Liver (tissue), 3 donors: ENCODE results near the gene ARHGAP12.

Experiments
- ATF3 ChIP-seq: IDR thresholded peaks from 2 replicates; pipeline ENCODE4 v1.6.1; 2016; ENCODE audit warnings: antibody characterized with exemption
- CTCF ChIP-seq: fragments of 150-350 bp; IDR thresholded peaks from 2 replicates; pipeline ENCODE4 v1.5.1; 2017; ENCODE audit warnings: improper control_type of control experiment, low read depth, low read length; ENCODE audit not compliant: missing input control
- EGR1 ChIP-seq, 2 donors: IDR thresholded peaks; 2 replicates each; pipeline ENCODE4 v1.6.1; 2016 to 2018; ENCODE audit warnings: antibody characterized with exemption in 2 of 2, low read depth in 2 of 2
- FOXA1 ChIP-seq: IDR thresholded peaks from 2 replicates; pipeline ENCODE4 v1.6.1; 2016; ENCODE audit warnings: antibody characterized with exemption
- FOXA2 ChIP-seq: IDR thresholded peaks from 2 replicates; pipeline ENCODE4 v1.6.1; 2016; ENCODE audit warnings: antibody characterized with exemption
- GABPA ChIP-seq, 2 donors: IDR thresholded peaks in 1 of 2; conservative IDR thresholded peaks in 1 of 2; 2 replicates each; pipeline ENCODE4 v1.6.1; 2016; ENCODE audit warnings: antibody characterized with exemption in 2 of 2, mild to moderate bottlenecking in 1 of 2, moderate library complexity in 1 of 2
- HNF4G ChIP-seq: IDR thresholded peaks from 2 replicates; pipeline ENCODE4 v1.6.1; 2016; ENCODE audit warnings: antibody characterized with exemption
- MAX ChIP-seq: IDR thresholded peaks from 2 replicates; pipeline ENCODE4 v1.6.1; 2016; ENCODE audit warnings: antibody characterized with exemption
- RAD21 ChIP-seq, 2 donors: IDR thresholded peaks; 2 replicates each; pipeline ENCODE4 v1.6.1; 2016; ENCODE audit warnings: antibody characterized with exemption in 2 of 2, mild to moderate bottlenecking in 2 of 2
- REST ChIP-seq: IDR thresholded peaks from 2 replicates; pipeline ENCODE4 v1.6.1; 2016; ENCODE audit warnings: antibody characterized with exemption, mild to moderate bottlenecking
- SP1 ChIP-seq: IDR thresholded peaks from 2 replicates; pipeline ENCODE4 v1.6.1; 2018; ENCODE audit warnings: antibody characterized with exemption, mild to moderate bottlenecking
- TAF1 ChIP-seq: conservative IDR thresholded peaks from 2 replicates; pipeline ENCODE4 v1.6.1; 2016; ENCODE audit warnings: antibody characterized with exemption, mild to moderate bottlenecking
- YY1 ChIP-seq: IDR thresholded peaks from 2 replicates; pipeline ENCODE4 v1.6.1; 2016; ENCODE audit warnings: antibody characterized with exemption, mild to moderate bottlenecking
- ZBTB33 ChIP-seq: IDR thresholded peaks from 2 replicates; pipeline ENCODE4 v1.6.1; 2016; ENCODE audit warnings: antibody characterized with exemption
- donor health status: healthy.
- donor health status: healthy.

DNA sequence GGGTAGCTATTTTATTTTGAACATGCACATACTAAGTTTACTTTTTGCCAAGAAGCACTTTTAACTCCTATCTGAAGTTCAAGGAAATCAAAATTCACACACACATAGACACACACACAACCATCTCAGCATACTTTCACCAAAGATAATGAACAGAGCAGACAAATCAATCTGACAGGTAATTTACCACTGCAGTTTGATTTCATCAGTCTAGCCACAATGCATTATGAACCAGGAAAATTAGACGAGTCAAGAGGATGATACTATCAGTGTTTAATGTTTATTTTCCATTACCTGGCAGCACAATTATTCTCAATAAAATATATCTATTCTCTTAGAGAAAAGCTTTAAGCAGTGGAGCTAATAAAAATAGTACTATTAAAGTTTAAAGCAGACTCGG is 147.9 kb downstream of the ARHGAP12 start:
- TF ChIP-seq CTCF (no peak), YY1 (no peak), MAX (no peak), GABPA (IDR thresholded peaks at IDR 0.05 in 1 of 2, conservative IDR thresholded peaks at IDR 0.05 in 1 of 2) (no peak), ZBTB33 (no peak), TAF1 (no peak), RAD21 (IDR thresholded peaks at IDR 0.05) (no peak), SP1 (no peak), REST (no peak), EGR1 (IDR thresholded peaks at IDR 0.05; ENCODE audit: low read depth in 2 of 2) (no peak), ATF3 (no peak), FOXA2 (no peak), FOXA1 (no peak), HNF4G (no peak)
